GM23248 (cell line): ENCODE measurements around the gene CYP39A1. TPM values are rescaled to one million over a fixed set of nuclear protein-coding genes. Genes with fewer than 3 reads are reported as not detected.

Experiments
- DNase-seq: peaks from one replicate; pipeline ENCODE4 v3.0.0-alpha.2; 2015
- H2AFZ ChIP-seq: fragments of 200-600 bp; sonication (generic); 2 replicates; pipeline ENCODE4 v1.6.1; 2016; ENCODE audit warnings: antibody characterized with exemption
- H3F3A ChIP-seq: fragments of 200-600 bp; sonication (generic); 2 replicates; pipeline ENCODE4 v1.6.1; 2016; ENCODE audit warnings: mild to moderate bottlenecking, antibody characterized with exemption, mixed run types; ENCODE audit not compliant: insufficient read depth
- H3K27ac ChIP-seq: fragments of 200-600 bp; sonication (generic); 2 replicates; pipeline ENCODE4 v1.5.1; 2016; ENCODE audit warnings: mild to moderate bottlenecking
- H3K27me3 ChIP-seq: fragments of 200-600 bp; sonication (generic); replicated peaks from 2 replicates; pipeline ENCODE4 v1.6.1; 2016; ENCODE audit warnings: mild to moderate bottlenecking; ENCODE audit not compliant: insufficient read depth
- H3K36me3 ChIP-seq: fragments of 200-600 bp; sonication (generic); 2 replicates; pipeline ENCODE4 v1.6.1; 2016; ENCODE audit warnings: low read depth, mild to moderate bottlenecking
- H3K4me1 ChIP-seq: fragments of 200-600 bp; sonication (generic); 2 replicates; pipeline ENCODE4 v1.6.1; 2016; ENCODE audit warnings: mild to moderate bottlenecking; ENCODE audit not compliant: insufficient read depth
- H3K4me2 ChIP-seq: fragments of 200-600 bp; sonication (generic); one replicate; pipeline ENCODE4 v1.6.1; 2016; ENCODE audit warnings: mild to moderate bottlenecking; ENCODE audit not compliant: unreplicated experiment
- H3K4me3 ChIP-seq: fragments of 200-600 bp; sonication (generic); 2 replicates; pipeline ENCODE4 v1.5.1; 2016; ENCODE audit warnings: mild to moderate bottlenecking
- H3K79me2 ChIP-seq: fragments of 200-600 bp; sonication (generic); 2 replicates; pipeline ENCODE4 v1.6.1; 2016; ENCODE audit warnings: mild to moderate bottlenecking; ENCODE audit not compliant: insufficient read depth
- H3K9ac ChIP-seq: fragments of 200-600 bp; sonication (generic); 2 replicates; pipeline ENCODE4 v1.6.1; 2016; ENCODE audit warnings: mild to moderate bottlenecking
- H3K9me2 ChIP-seq: fragments of 200-600 bp; sonication (generic); 2 replicates; pipeline ENCODE4 v1.6.1; 2016; ENCODE audit warnings: mixed run types, mild to moderate bottlenecking, moderate library complexity; ENCODE audit not compliant: insufficient read depth
- H3K9me3 ChIP-seq: fragments of 200-600 bp; sonication (generic); one replicate; pipeline ENCODE4 v1.6.1; 2017; ENCODE audit warnings: low read depth
- H4K20me1 ChIP-seq: fragments of 200-600 bp; sonication (generic); 2 replicates; pipeline ENCODE4 v1.6.0; 2016; ENCODE audit not compliant: insufficient read depth
- EZH2 ChIP-seq: fragments of 200-600 bp; sonication (generic); IDR thresholded peaks from 2 replicates; pipeline ENCODE4 v1.6.1; 2018; ENCODE audit warnings: antibody characterized with exemption, mild to moderate bottlenecking; ENCODE audit not compliant: insufficient read depth, poor library complexity, severe bottlenecking
- EZH2phosphoT487 ChIP-seq: fragments of 200-600 bp; sonication (generic); IDR thresholded peaks from 2 replicates; pipeline ENCODE4 v1.6.1; 2018; ENCODE audit warnings: antibody characterized with exemption, moderate library complexity, mild to moderate bottlenecking, low read depth; ENCODE audit not compliant: insufficient read depth
- WGBS, 2 experiments: methylation state at CpG; one replicate each; pipeline ENCODE4 v1.1.6; 2015 to 2017; ENCODE audit warnings: low lambda C conversion rate in 2 of 2, low coverage in 1 of 2; ENCODE audit errors: missing lambda C conversion rate in 2 of 2; 5-methylcytosine and 5-hydroxymethylcytosine counted together
- in situ Hi-C: fragments of 300-500 bp; cut with MboI; formaldehyde crosslinking; loops from 2 replicates; pipeline ENCODE4 v1.15.0; 2020
- polyA plus RNA-seq: library from polyadenylated mRNA; unstranded; fragments of >200 nt; fragmentation: Nextera tagmentation; extraction: Ambion mirVana; gene quantifications from 2 replicates; pipeline ENCODE4 v1.2.1, GENCODE V29; 2016
- total RNA-seq: library from RNA; depleted of rRNA; stranded (reverse); fragments of >200 nt; shearing (Covaris generic); gene quantifications from 2 replicates; pipeline ENCODE4 v1.2.3, GENCODE V29; 2014

The CYP39A1 gene
- total and polyA plus RNA-seq, 2 experiments from 2014 or later, result 0.46 TPM; not detected in 1

DNA sequence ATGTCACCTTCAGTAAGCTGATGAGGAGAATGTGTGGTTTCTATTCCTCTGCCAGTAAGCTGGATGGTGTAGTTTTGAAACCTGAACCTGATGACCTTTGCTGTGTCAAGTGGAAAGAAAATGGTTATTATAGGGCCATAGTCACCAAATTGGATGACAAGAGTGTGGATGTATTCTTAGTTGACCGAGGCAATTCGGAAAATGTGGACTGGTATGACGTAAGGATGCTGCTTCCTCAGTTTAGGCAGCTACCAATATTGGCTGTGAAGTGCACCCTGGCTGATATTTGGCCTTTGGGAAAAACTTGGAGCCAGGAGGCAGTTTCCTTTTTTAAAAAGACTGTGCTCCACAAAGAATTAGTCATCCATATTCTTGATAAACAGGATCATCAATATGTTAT lies 37.0 kb upstream of the CYP39A1 start:
- H3K27ac ChIP-seq, result no peak overlapping the region
- H3K4me3 ChIP-seq, result no peak overlapping the region
- no peaks in the 10 kb centered on the region for H4K20me1 ChIP-seq
- no peak overlapping the region for H3K9ac ChIP-seq
- H3K9me2 ChIP-seq, result no peaks in the 10 kb centered on the region
- no peaks in the 10 kb centered on the region for H3K36me3 ChIP-seq
- in situ Hi-C loops, result no loop called here
- 3 to 5% methylated on average over 3 of the region's 3 CpGs for WGBS, 2 experiments
- no peaks in the 10 kb centered on the region for H3K79me2 ChIP-seq
- no peak overlapping the region for H2AFZ ChIP-seq
- no peak for DNase-seq
- H3K4me2 ChIP-seq, result no peak overlapping the region
- H3K4me1 ChIP-seq, result peaks cover 6% of the 10 kb centered on the region
- H3K27me3 ChIP-seq, result no peaks in the 10 kb centered on the region
- TF ChIP-seq EZH2, result no peak
- H3K9me3 ChIP-seq, result no peaks in the 10 kb centered on the region
- no peaks in the 10 kb centered on the region for H3F3A ChIP-seq

- TF ChIP-seq EZH2phosphoT487 (no peak), EZH2 (no peak)
- DNase-seq, result no peak
- in situ Hi-C loops, result no loop called here
- Histone ChIP-seq H3K4me3 (no peak overlapping the region), H3K4me2 (no peak overlapping the region), H3K27ac (no peak overlapping the region), H4K20me1 (no peaks in the 10 kb centered on the region), H3K79me2 (no peaks in the 10 kb centered on the region), H3K27me3 (no peaks in the 10 kb centered on the region), H3K36me3 (no peaks in the 10 kb centered on the region), H2AFZ (no peak overlapping the region), H3F3A (no peaks in the 10 kb centered on the region), H3K9me3 (no peaks in the 10 kb centered on the region), H3K9ac (no peak overlapping the region), H3K4me1 (peaks cover 9% of the 10 kb centered on the region), H3K9me2 (no peaks in the 10 kb centered on the region)
- 88 to 94% methylated on average over 13 of the region's 13 CpGs for WGBS, 2 experiments
Measured at GRCh38 chr6:46688966-46689335, 36.3 kb upstream of the CYP39A1 start.

DNA sequence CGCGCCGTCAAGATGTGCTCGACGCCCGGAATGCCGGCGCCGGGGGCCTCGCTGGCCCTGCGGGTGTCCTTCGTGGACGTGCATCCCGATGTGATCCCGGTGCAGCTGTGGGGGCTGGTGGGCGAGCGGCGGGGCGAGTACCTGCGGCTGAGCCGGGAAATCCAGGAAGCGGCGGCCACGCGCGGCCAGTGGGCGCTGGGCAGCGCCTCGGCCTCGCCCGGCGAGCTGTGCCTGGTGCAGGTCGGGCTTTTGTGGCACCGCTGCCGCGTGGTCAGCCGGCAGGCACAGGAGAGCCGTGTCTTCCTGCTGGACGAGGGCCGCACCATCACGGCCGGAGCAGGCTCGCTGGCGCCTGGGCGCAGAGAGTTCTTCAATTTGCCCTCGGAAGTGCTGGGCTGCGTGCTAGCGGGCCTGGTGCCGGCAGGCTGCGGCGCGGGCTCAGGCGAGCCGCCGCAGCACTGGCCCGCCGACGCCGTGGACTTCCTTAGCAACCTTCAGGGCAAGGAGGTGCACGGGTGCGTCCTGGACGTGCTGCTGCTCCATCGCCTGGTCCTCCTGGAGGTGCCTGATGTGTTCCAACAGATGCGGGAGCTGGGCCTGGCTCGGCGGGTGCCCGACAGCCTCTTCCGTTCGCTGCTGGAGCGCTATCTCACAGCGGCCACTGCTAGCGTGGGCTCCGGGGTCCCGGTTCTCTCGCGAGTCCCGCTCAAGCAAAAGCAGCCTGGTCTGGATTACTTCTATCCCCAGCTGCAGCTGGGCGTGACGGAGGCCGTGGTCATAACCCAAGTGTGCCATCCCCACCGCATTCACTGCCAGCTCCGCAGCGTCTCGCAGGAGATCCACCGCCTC lies 35.7 kb upstream of the CYP39A1 start:
- no peak for DNase-seq

DNA sequence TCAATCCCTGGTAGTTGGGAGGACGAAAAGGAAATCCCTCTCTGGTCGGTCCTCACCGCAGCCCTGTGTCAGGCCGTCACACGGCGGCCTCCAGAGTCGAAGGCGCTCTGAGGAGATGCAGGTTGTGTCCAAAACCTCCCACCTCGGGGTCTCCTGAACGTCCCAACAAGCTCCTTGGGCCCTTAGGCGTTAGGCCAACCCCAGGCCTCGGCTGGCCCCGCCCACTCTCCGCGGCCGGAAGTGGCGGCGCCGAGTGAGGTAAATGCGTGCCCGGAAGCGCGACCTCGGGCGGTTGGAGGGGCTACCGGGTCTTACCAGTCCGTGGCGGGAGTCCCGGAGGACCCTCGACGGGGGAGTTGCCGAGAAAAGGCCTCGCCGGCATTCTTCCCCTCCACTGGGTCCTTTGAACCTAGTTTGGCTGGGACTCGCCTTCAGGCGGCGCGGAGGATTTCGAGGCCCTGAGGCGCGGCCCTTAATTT lies 35.0 kb upstream of the CYP39A1 start, which contains the start of gene TDRD6:
Gene TDRD6, plus strand, starts transcription at position 267 of the 479 bp plus-strand sequence. CDS start 244 bp downstream, outside the sequence.
- no peak for DNase-seq

More for the DNA sequence above, 35.7 kb upstream of the CYP39A1 start:
- Histone ChIP-seq H3K36me3 (no peaks in the 10 kb centered on the region), H3K4me2 (no peak overlapping the region), H3K4me1 (peaks cover 9% of the 10 kb centered on the region), H3K9me3 (no peaks in the 10 kb centered on the region), H3K9ac (no peak overlapping the region), H3F3A (no peaks in the 10 kb centered on the region), H3K4me3 (no peak overlapping the region), H3K27me3 (no peaks in the 10 kb centered on the region), H3K79me2 (no peaks in the 10 kb centered on the region), H4K20me1 (no peaks in the 10 kb centered on the region), H3K27ac (no peak overlapping the region), H3K9me2 (no peaks in the 10 kb centered on the region), H2AFZ (no peak overlapping the region)
- WGBS, 2 experiments, result 91 to 96% methylated on average over 70 to 81 of the region's 85 CpGs
- TF ChIP-seq EZH2, result no peak
- no peak for TF ChIP-seq EZH2phosphoT487
- in situ Hi-C loops, result no loop called here

More for the DNA sequence above, 35.0 kb upstream of the CYP39A1 start, which contains the start of gene TDRD6:
- 88 to 92% methylated on average over 34 to 41 of the region's 41 CpGs for WGBS, 2 experiments
- no peak within 1 kb of the TSS for H3K4me3 ChIP-seq
- H3K4me2 ChIP-seq, result no peak within 1 kb of the TSS
- H3K27me3 ChIP-seq, result no peaks in the 10 kb centered on the region
- no peaks in the 10 kb centered on the region for H3K79me2 ChIP-seq
- no peak within 1 kb of the TSS for H2AFZ ChIP-seq
- peaks cover 9% of the 10 kb centered on the region for H3K4me1 ChIP-seq
- TF ChIP-seq EZH2phosphoT487 (no peak), EZH2 (no peak)
- H3K9me2 ChIP-seq, result no peaks in the 10 kb centered on the region
- no peaks in the 10 kb centered on the region for H3F3A ChIP-seq
- H3K27ac ChIP-seq, result no peak within 1 kb of the TSS
- no peak within 1 kb of the TSS for H3K9ac ChIP-seq
- H4K20me1 ChIP-seq, result no peaks in the 10 kb centered on the region
- H3K36me3 ChIP-seq, result no peaks in the 10 kb centered on the region
- no peaks in the 10 kb centered on the region for H3K9me3 ChIP-seq
- in situ Hi-C loops, result no loop called here
